Esophagus squamous epithelium (tissue), 4 donors: ENCODE data around the gene ADARB2.

ENCODE experiments used
- POLR2A ChIP-seq, 4 donors: fragments of 450-650 bp; IDR thresholded peaks; one replicate each; pipeline ENCODE4 v1.6.1; 2017; ENCODE audit warnings: antibody characterized with exemption in 4 of 4, mild to moderate bottlenecking in 4 of 4, moderate library complexity in 3 of 4
- TF ChIP-seq, protein P1 (sequence below), 6 experiments: fragments of 450-650 bp in 4 of 6; fragments of 200-600 bp in 2 of 6; sonication (generic) in 2 of 6; IDR thresholded peaks; one replicate each; pipeline ENCODE4 v1.5.1; 2016 to 2019; ENCODE audit warnings: antibody characterized with exemption in 6 of 6, mild to moderate bottlenecking in 4 of 6, moderate library complexity in 4 of 6

DNA sequence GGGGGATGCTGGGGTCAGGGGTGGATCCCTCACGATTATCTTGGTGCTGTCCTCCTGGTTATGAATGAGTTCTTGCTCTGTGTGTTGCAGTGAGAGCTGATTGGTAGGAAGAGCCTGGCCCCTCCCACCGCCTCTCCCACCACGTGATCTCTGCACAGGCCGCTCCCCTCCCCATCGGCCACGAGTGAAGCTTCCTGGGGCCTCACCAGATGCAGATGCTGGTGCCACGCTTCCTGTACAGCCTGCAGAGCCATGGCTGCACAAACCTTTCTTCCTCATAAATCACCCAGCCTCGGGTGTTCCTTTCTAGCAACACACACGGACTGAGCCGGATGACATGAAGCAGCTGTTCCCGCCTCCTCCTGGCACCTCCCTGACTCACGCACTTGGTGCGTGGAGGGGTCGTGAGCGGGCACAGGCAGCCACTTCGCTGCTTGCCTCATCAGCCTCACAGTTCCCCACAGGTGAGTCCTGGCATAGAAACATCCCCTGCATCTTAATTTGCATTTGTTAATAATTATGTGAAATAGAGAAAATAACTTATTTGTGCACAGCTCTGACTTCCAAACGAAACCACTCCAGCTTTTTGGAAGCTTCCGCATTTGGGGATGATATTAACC, 210.8 kb downstream of the ADARB2 start:
- no peak for TF ChIP-seq POLR2A (IDR thresholded peaks at IDR 0.05)
- TF ChIP-seq, protein P1, sequence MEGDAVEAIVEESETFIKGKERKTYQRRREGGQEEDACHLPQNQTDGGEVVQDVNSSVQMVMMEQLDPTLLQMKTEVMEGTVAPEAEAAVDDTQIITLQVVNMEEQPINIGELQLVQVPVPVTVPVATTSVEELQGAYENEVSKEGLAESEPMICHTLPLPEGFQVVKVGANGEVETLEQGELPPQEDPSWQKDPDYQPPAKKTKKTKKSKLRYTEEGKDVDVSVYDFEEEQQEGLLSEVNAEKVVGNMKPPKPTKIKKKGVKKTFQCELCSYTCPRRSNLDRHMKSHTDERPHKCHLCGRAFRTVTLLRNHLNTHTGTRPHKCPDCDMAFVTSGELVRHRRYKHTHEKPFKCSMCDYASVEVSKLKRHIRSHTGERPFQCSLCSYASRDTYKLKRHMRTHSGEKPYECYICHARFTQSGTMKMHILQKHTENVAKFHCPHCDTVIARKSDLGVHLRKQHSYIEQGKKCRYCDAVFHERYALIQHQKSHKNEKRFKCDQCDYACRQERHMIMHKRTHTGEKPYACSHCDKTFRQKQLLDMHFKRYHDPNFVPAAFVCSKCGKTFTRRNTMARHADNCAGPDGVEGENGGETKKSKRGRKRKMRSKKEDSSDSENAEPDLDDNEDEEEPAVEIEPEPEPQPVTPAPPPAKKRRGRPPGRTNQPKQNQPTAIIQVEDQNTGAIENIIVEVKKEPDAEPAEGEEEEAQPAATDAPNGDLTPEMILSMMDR (IDR thresholded peaks at IDR 0.05): no peak
